NCI-H510A (cell line): Measurements from ENCODE around the gene DSP.

ENCODE experiments used
- DNase-seq: peaks from one replicate; lab custom pipeline; 2025; lab: John Stamatoyannopoulos, UW

Gene DSP, protein sequence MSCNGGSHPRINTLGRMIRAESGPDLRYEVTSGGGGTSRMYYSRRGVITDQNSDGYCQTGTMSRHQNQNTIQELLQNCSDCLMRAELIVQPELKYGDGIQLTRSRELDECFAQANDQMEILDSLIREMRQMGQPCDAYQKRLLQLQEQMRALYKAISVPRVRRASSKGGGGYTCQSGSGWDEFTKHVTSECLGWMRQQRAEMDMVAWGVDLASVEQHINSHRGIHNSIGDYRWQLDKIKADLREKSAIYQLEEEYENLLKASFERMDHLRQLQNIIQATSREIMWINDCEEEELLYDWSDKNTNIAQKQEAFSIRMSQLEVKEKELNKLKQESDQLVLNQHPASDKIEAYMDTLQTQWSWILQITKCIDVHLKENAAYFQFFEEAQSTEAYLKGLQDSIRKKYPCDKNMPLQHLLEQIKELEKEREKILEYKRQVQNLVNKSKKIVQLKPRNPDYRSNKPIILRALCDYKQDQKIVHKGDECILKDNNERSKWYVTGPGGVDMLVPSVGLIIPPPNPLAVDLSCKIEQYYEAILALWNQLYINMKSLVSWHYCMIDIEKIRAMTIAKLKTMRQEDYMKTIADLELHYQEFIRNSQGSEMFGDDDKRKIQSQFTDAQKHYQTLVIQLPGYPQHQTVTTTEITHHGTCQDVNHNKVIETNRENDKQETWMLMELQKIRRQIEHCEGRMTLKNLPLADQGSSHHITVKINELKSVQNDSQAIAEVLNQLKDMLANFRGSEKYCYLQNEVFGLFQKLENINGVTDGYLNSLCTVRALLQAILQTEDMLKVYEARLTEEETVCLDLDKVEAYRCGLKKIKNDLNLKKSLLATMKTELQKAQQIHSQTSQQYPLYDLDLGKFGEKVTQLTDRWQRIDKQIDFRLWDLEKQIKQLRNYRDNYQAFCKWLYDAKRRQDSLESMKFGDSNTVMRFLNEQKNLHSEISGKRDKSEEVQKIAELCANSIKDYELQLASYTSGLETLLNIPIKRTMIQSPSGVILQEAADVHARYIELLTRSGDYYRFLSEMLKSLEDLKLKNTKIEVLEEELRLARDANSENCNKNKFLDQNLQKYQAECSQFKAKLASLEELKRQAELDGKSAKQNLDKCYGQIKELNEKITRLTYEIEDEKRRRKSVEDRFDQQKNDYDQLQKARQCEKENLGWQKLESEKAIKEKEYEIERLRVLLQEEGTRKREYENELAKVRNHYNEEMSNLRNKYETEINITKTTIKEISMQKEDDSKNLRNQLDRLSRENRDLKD (N-terminal part only)

DNA sequence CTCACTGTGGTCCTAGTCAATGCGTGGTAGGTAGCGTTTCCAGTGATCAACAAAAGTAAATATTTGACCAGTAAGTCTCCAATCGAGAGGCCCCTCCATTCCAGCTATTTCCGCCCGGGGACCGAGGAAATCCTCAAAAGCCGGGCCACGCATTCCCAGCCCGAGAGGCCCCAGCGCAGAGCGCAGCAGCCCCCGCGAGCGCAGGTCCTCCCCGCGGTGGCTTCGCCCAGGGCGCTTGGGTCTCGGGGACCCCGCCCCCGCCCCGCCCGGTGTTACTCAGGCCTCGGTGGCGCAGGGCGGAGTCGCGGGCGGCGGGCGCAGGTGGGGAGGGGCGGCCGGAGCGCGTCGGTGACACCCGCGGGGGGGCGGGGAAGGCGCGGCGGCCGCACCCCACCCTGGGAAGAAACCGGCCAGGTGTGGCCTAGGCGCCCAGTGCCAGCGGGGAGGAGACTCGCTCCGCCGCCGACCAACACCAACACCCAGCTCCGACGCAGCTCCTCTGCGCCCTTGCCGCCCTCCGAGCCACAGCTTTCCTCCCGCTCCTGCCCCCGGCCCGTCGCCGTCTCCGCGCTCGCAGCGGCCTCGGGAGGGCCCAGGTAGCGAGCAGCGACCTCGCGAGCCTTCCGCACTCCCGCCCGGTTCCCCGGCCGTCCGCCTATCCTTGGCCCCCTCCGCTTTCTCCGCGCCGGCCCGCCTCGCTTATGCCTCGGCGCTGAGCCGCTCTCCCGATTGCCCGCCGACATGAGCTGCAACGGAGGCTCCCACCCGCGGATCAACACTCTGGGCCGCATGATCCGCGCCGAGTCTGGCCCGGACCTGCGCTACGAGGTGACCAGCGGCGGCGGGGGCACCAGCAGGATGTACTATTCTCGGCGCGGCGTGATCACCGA is at the start of gene DSP:
TSS of gene DSP (plus strand) at position 497 of the 890 bp plus-strand sequence. CDS start at position 742, 245 bp downstream.
- DNase-seq = peak; percentile 59

DNA sequence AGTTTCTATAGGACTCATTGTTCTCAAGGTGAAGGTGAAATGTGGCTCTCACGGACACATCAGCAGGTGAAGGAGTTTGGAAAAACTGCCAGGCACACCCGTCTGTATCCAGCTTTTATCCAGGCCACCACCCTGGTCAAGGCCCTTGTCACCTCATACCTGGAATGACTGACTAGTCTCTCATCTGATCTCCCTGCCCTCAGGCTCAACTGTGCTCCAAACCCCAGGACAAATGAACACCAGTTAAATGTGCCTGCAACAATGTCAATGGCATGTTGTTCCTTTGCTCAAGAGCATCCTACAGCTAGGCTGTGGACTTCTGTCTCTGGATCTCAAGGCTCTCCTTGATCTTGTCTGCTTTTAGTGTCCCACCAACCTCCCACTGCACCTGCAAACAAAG is 47.6 kb upstream of the DSP start:
- DNase-seq = no peak

DNA sequence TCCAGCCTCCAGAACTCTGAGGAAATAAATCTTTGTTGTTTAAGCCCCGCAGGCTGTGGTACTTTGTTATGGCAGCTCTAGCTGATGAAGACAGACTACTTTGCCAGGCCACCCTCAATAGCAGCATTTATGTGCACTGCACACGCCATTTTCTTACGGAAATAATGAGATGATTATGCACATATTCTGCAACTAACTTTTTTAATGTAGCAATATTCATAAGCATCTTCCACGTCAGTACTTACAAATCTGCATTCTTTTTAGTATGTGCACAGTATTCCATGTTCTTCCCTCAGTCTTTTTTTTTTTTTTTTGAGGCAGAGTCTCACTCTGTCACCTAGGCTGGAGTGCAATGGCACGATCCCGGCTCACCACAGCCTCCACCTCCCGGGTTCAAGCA is 46.8 kb upstream of the DSP start:
- no peak for DNase-seq

- DNase-seq = no peak
Measured at GRCh38 chr6:7496266-7496875, 45.1 kb upstream of the DSP start.

GRCh38 chr6:7500752-7501282 is 40.7 kb upstream of the DSP start:
- DNase-seq = no peak

- DNase-seq = no peak
Measured at GRCh38 chr6:7502743-7503142, 38.7 kb upstream of the DSP start.

DNA sequence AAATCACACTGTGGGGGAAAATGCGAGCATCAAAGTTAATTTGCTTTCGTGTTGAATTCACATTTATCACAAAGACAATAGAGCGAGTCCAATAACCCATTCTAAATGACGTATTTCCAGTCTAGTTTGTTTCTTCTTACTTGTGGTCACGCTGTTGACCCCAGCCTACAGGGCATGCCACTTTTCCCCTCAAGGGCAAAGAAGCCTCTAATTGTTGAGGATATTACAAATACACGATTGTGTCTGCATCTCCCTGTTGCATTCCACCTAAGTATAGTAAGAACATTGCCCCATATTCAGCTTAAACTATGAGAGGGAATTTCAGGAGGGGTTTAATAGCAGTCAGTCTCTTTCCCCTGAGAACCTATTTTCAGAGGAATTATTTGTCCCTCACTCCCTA is 37.4 kb upstream of the DSP start:
- DNase-seq = no peak

- DNase-seq = peak; percentile 83
Measured at GRCh38 chr6:7505189-7505699, 36.2 kb upstream of the DSP start.

GRCh38 chr6:7507600-7507999 is 33.9 kb upstream of the DSP start:
- DNase-seq = no peak

GRCh38 chr6:7512320-7512719 is 29.2 kb upstream of the DSP start:
- DNase-seq = no peak

DNA sequence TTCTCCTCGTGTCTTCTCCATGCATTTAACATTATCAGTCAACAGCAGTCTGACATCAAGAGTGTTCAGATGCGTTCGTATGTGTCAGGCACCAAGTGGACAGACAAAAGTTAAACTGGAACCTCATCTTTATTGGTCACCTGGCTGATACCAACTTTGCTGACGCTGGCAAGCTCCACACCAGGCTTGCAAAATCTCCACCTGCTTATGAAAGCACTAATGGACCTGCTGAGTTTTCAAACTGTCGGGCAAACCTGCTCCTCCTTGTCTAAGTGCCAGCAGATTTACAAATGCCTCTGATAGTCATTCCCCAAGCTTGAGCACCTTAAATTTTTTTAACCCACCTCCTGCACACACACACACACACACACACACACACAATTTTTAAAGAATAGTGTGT is 27.9 kb upstream of the DSP start:
- peak; percentile 30 for DNase-seq

- DNase-seq = no peak
Measured at GRCh38 chr6:7515363-7515762, 26.1 kb upstream of the DSP start.

DNA sequence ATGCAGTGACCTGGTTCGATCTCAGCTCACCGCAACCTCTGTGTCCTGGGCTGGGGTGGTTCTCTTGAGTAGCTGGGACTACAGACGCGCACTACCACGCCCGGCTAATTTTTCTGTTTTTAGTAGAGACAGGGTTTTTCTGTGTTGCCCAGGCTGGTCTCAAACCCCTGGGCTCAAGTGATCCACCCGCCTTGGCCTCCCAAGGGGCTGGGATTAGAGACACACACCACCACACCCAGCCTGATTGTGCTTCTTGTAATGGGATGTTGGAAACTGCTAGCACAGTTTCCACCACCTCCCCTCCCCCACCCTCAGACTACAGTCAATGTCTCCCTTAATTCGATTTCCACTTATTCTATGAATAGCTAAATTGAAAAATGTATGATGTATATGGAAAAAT is 22.6 kb upstream of the DSP start:
- DNase-seq = no peak

GRCh38 chr6:7522873-7523272 is 18.6 kb upstream of the DSP start:
- DNase-seq = no peak

DNA sequence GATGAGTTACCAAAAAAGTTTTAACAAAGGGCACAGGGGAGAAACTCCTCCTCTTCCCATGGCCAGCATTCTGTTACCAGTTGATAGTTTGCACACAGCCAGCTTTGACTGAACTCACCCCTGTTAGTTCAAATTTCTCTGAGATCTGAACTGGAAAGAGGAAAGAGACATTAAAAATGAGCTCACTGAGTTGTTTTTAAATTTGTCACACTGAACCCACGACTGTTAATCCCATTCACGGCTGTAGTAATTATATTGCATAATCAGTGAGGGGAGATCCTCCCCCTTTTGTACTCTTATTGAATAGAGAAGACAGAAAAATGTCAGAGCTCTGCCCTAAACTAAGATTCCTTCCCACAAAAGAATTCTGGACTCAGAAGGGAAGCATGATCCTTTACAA is 17.5 kb upstream of the DSP start:
- DNase-seq = no peak

GRCh38 chr6:7526755-7527154 is 14.7 kb upstream of the DSP start:
- no peak for DNase-seq

DNA sequence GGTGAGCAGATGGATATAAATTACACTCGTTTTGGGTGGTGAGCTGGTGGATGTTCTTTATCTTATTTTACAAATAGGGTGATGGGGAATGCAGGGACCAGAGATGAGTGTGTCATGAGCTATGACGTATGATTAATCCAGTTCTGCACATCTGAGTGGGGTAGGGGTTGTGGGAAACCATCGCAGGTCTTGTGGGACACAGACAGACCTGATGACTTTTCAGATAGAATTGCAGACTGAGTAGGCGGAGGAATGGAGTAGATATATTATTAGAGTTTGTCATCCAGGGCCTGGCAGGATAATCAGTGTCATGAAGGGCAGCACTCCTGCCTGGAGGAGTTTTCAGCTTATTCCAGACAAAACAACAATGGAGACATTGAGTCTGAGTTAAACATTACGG is 12.9 kb upstream of the DSP start:
- no peak for DNase-seq

DNA sequence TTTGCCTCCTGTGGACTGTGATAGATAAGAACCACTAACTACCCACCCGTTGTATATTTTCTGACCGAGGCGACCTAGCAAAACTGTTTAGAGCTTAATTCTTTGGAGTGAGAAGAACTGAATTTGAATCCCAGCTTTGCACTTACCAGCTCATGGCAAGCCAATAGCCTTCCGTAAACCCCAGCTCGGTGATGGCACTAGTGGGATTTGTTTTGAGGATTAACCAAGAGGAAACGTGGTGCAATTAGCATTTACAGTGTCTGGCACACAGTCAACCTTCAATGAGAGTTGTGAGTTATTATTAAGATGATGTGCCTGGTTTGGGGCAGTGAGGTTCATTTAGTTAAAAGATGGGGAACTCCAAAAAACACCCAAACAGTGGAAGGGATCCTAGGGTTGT is 12.3 kb upstream of the DSP start:
- no peak for DNase-seq

DNA sequence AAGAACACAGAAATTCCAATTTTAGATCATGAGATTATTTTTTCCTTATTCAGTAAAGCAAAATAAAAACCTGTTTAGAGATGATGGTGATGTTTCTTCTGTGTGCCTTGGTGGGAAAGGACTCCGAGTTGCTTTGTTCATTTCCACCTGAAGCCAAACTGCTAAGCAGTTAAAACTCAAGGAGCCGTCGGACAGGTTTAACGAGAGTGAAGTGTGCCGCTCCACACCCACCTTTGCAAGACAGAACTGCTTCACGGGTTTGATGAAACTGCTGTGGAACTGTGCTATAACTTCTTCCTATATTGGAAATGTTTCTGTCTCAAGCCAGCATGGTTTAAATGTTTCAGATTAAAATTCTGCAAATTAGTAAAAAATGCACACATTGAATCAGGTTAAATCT is 9.2 kb upstream of the DSP start:
- peak; percentile 72 for DNase-seq

- no peak for DNase-seq
Measured at GRCh38 chr6:7532821-7533220, 8.7 kb upstream of the DSP start.
